Smooth muscle cell (in vitro differentiated cells): ENCODE measurements around the gene NAV2. TPM values are rescaled to one million over a fixed set of nuclear protein-coding genes. Genes with fewer than 3 reads are reported as not detected.
"Not testable (repeated sequence)": the region's sequence is repeated elsewhere in the genome, so short reads cannot be mapped to it uniquely, and the experiment has no call there.

Experiments used
- DNase-seq: peaks from one replicate; lab custom pipeline; 2025; ENCODE audit not compliant: unreplicated experiment; lab: John Stamatoyannopoulos, UW
- H2AFZ ChIP-seq: fragments of 200-600 bp; sonication (generic); 2 replicates; pipeline ENCODE4 v1.6.0; 2016; ENCODE audit warnings: antibody characterized with exemption, low read depth, mild to moderate bottlenecking
- H3F3A ChIP-seq: fragments of 200-600 bp; sonication (generic); 2 replicates; pipeline ENCODE4 v1.6.0; 2017; ENCODE audit warnings: antibody characterized with exemption, low read depth
- H3K27ac ChIP-seq: fragments of 200-600 bp; sonication (generic); 2 replicates; pipeline ENCODE4 v1.5.1; 2016; ENCODE audit warnings: low read depth, mild to moderate bottlenecking
- H3K27me3 ChIP-seq: fragments of 200-600 bp; sonication (generic); 2 replicates; pipeline ENCODE4 v1.6.1; 2016; ENCODE audit warnings: low read depth, mild to moderate bottlenecking
- H3K36me3 ChIP-seq: fragments of 200-600 bp; sonication (generic); 2 replicates; pipeline ENCODE4 v1.5.1; 2016; ENCODE audit warnings: low read depth
- H3K4me1 ChIP-seq: fragments of 200-600 bp; sonication (generic); 2 replicates; pipeline ENCODE4 v1.5.1; 2016; ENCODE audit warnings: low read depth
- H3K4me2 ChIP-seq: fragments of 200-600 bp; sonication (generic); 2 replicates; pipeline ENCODE4 v1.6.0; 2016; ENCODE audit warnings: mild to moderate bottlenecking
- H3K4me3 ChIP-seq: fragments of 200-600 bp; sonication (generic); 2 replicates; pipeline ENCODE4 v1.5.1; 2016; ENCODE audit warnings: mild to moderate bottlenecking
- H3K79me2 ChIP-seq: fragments of 200-600 bp; sonication (generic); 2 replicates; pipeline ENCODE4 v1.6.0; 2016; ENCODE audit warnings: low read depth, mild to moderate bottlenecking
- H3K9ac ChIP-seq: fragments of 200-600 bp; sonication (generic); 2 replicates; pipeline ENCODE4 v1.6.0; 2016; ENCODE audit warnings: low read depth
- H3K9me3 ChIP-seq: fragments of 200-600 bp; sonication (generic); replicated peaks from 2 replicates; pipeline ENCODE4 v1.5.1; 2016; ENCODE audit warnings: low read depth
- H4K20me1 ChIP-seq: fragments of 200-600 bp; sonication (generic); 2 replicates; pipeline ENCODE4 v1.6.0; 2016; ENCODE audit warnings: low read depth
- CTCF ChIP-seq: fragments of 200-600 bp; sonication (generic); IDR thresholded peaks from 2 replicates; pipeline ENCODE4 v1.5.1; 2017; ENCODE audit warnings: borderline replicate concordance, mild to moderate bottlenecking, antibody characterized with exemption; ENCODE audit not compliant: insufficient read depth, poor library complexity, severe bottlenecking
- WGBS: methylation state at CpG from one replicate; pipeline ENCODE4 v1.1.7; 2016; ENCODE audit warnings: low lambda C conversion rate; 5-methylcytosine and 5-hydroxymethylcytosine counted together
- polyA plus RNA-seq: library from polyadenylated mRNA; unstranded; fragments of >200 nt; fragmentation: Nextera tagmentation; extraction: Ambion mirVana; gene quantifications from 2 replicates; pipeline ENCODE4 v1.2.1, GENCODE V29; 2016
- total RNA-seq: library from RNA; depleted of rRNA; stranded (reverse); fragments of >200 nt; gene quantifications from 2 replicates; pipeline ENCODE4 v1.2.3, GENCODE V29; 2014

NAV2 gene
- total and polyA plus RNA-seq, 2 experiments from 2014 or later = 14.1 to 67.5 TPM

GRCh38 chr11:19923626-19924025, 211.0 kb downstream of the NAV2 start:
- Histone ChIP-seq H3K4me2 (no peak overlapping the region), H3K36me3 (no peaks in the 10 kb centered on the region), H4K20me1 (no peaks in the 10 kb centered on the region), H3K27ac (no peak overlapping the region), H3K9me3 (no peaks in the 10 kb centered on the region), H3K4me1 (peaks cover 5% of the 10 kb centered on the region), H3K79me2 (no peaks in the 10 kb centered on the region), H2AFZ (no peak overlapping the region), H3K9ac (no peak overlapping the region), H3K4me3 (no peak overlapping the region), H3F3A (peaks cover 3% of the 10 kb centered on the region), H3K27me3 (no peaks in the 10 kb centered on the region)
- TF ChIP-seq CTCF = no peak
- no peak for DNase-seq
- WGBS = 88% methylated on average over 1 of the region's 1 CpG

- 23% methylated on average over 1 of the region's 1 CpG for WGBS
- TF ChIP-seq CTCF = no peak
- no peaks in the 10 kb centered on the region for H4K20me1 ChIP-seq
- H3K9me3 ChIP-seq = no peaks in the 10 kb centered on the region
- H3K4me3 ChIP-seq = no peak overlapping the region
- no peak for DNase-seq
- no peak overlapping the region for H3K4me2 ChIP-seq
- H3K9ac ChIP-seq = no peak overlapping the region
- peaks cover 6% of the 10 kb centered on the region for H3F3A ChIP-seq
- no peaks in the 10 kb centered on the region for H3K27me3 ChIP-seq
- H2AFZ ChIP-seq = no peak overlapping the region
- H3K27ac ChIP-seq = no peak overlapping the region
- no peaks in the 10 kb centered on the region for H3K79me2 ChIP-seq
- H3K4me1 ChIP-seq = peaks cover 5% of the 10 kb centered on the region
- no peaks in the 10 kb centered on the region for H3K36me3 ChIP-seq
Observed at GRCh38 chr11:19924311-19924710, 211.7 kb downstream of the NAV2 start.

GRCh38 chr11:19924716-19925115, 212.1 kb downstream of the NAV2 start:
- Histone ChIP-seq H3K79me2 (no peaks in the 10 kb centered on the region), H3K36me3 (no peaks in the 10 kb centered on the region), H4K20me1 (no peaks in the 10 kb centered on the region), H3F3A (peaks cover 9% of the 10 kb centered on the region), H3K4me3 (no peak overlapping the region), H2AFZ (no peak overlapping the region), H3K4me2 (no peak overlapping the region), H3K9me3 (no peaks in the 10 kb centered on the region), H3K27ac (no peak overlapping the region), H3K27me3 (no peaks in the 10 kb centered on the region), H3K9ac (no peak overlapping the region), H3K4me1 (peaks cover 5% of the 10 kb centered on the region)
- no peak for TF ChIP-seq CTCF
- WGBS = 0% methylated on average over 1 of the region's 1 CpG
- no peak for DNase-seq

- DNase-seq, H3K9me3 ChIP-seq, H3K9ac ChIP-seq, H3K27ac ChIP-seq, H2AFZ ChIP-seq, H3K4me3 ChIP-seq, H4K20me1 ChIP-seq, H3K79me2 ChIP-seq, H3K4me2 ChIP-seq, H3K36me3 ChIP-seq, H3K4me1 ChIP-seq, H3K27me3 ChIP-seq: not testable (repeated sequence)
- peaks cover 12% of the 10 kb centered on the region for H3F3A ChIP-seq
- WGBS = 95% methylated on average over 2 of the region's 2 CpGs
Observed at GRCh38 chr11:19927403-19927802, 214.8 kb downstream of the NAV2 start.
